Skeletal muscle satellite cell (primary cell): ENCODE results near the gene BPIFB3.
"Not testable (repeated sequence)": the region's sequence is repeated elsewhere in the genome, so short reads cannot be mapped to it uniquely, and the experiment has no call there.

ENCODE experiments used
- H3K27me3 ChIP-seq: 2 replicates; pipeline ENCODE4 v1.7.0; 2013; ENCODE audit warnings: low read length; ENCODE audit not compliant: control insufficient read depth, insufficient read depth
- H3K36me3 ChIP-seq: 2 replicates; pipeline ENCODE4 v1.7.0; 2013; ENCODE audit warnings: mild to moderate bottlenecking, control low read depth, low read length; ENCODE audit not compliant: insufficient read depth
- H3K4me1 ChIP-seq: 2 replicates; pipeline ENCODE4 v1.7.0; 2013; ENCODE audit warnings: low read length; ENCODE audit not compliant: control insufficient read depth, insufficient read depth
- H3K4me2 ChIP-seq: 2 replicates; pipeline ENCODE4 v1.7.0; 2013; ENCODE audit warnings: mild to moderate bottlenecking, low read length
- H3K4me3 ChIP-seq: 2 replicates; pipeline ENCODE4 v1.7.0; 2013; ENCODE audit warnings: low read length
- H3K9ac ChIP-seq: 2 replicates; pipeline ENCODE4 v1.7.0; 2013; ENCODE audit warnings: mild to moderate bottlenecking, low read depth, low read length, moderate library complexity
- H3K9me3 ChIP-seq: replicated peaks from 2 replicates; pipeline ENCODE4 v1.7.0; 2013; ENCODE audit warnings: mild to moderate bottlenecking, control low read depth, low read length

Gene BPIFB3

DNA sequence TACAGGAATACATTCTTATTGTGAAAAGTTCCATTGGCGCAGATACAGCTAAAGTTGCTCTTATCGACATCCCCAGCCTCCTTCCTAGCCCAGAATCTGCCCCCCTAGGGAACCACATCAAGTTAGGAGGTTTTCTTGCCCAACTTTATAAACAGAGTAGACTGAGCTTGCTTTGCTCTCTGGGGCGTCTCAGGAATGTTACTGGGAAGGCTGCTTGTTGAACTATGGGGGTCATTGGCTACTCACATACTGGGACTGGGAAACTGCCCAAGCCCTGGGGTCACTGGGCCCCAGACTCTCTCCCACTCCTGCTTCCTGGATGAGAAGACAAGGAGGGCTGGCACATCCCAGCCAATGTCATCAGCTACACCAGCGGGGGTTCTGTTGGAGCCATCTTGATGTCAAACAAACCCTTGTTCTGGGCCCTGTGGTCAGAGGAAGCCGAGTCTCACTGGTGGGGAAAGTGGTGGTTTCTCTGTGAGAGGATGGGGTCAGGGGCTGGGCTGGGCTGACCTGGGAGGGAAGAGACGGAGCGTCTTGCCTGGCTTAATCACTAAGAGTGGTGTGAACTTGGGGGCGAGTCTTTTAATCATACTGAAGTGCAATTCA, 51.7 kb downstream of the BPIFB3 start:
- Histone ChIP-seq H3K27me3 (peaks cover 32% of the 10 kb centered on the region), H3K9ac (no peak overlapping the region), H3K4me1 (no peaks in the 10 kb centered on the region), H3K4me3 (no peak overlapping the region), H3K36me3 (no peaks in the 10 kb centered on the region), H3K4me2 (no peak overlapping the region), H3K9me3 (no peaks in the 10 kb centered on the region)

DNA sequence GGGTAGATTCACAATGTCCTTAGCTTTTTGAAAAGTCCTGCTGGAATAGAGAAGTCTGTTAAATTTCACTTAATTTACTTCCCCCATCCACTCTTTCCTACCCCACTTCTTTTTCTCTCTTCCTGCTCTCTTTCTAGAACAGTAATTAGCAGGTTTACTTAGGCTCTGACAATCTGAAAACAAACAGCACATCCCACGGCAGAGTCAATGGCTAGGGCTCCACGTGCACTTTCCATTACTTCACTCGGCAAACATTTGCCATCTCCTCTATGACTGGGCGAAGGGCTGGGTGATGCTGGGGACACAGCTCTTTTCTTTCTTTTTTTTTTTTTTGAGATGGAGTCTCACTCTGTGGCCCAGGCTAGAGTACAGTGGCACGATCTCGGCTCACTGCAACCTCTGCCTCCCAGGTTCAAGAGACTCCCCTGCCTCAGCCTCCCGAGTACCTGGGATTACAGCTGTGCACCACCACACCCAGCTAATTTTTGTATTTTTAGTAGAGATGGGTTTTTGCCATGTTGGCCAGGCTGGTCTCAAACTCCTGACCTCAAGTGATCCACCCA, 52.4 kb downstream of the BPIFB3 start:
- H3K4me2 ChIP-seq: not testable (repeated sequence)

DNA sequence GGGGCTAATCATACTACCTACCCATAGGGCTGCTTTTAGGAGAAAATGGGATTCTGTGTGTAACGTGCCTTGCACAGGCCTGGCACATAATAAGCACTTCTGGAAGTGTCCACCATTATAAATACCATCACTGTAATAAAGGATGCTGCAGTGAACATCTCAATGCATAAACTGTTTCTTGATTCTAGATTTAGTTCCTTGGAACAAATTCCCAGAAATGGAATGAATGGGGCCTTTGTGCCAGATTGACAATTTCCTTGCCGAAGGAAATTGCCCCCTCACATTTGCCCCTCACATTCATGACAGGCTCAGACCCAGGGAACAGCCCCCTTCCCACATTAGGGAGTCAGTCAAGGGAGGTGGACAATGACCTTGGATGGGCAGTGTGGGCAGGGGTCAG, 55.0 kb downstream of the BPIFB3 start:
- H3K9me3 ChIP-seq: no peaks in the 10 kb centered on the region
- peaks cover 29% of the 10 kb centered on the region for H3K27me3 ChIP-seq
- no peak overlapping the region for H3K4me3 ChIP-seq
- H3K36me3 ChIP-seq: no peaks in the 10 kb centered on the region
- no peak overlapping the region for H3K4me2 ChIP-seq
- no peak overlapping the region for H3K9ac ChIP-seq
- no peaks in the 10 kb centered on the region for H3K4me1 ChIP-seq

More for the DNA sequence above, 52.4 kb downstream of the BPIFB3 start:
- H3K27me3 ChIP-seq: peaks cover 32% of the 10 kb centered on the region
- not testable (repeated sequence) for H3K9me3 ChIP-seq, H3K4me3 ChIP-seq, H3K36me3 ChIP-seq, H3K4me1 ChIP-seq, H3K9ac ChIP-seq

- Histone ChIP-seq H3K4me2 (no peak overlapping the region), H3K4me1 (no peaks in the 10 kb centered on the region), H3K27me3 (peaks cover 20% of the 10 kb centered on the region), H3K9me3 (no peaks in the 10 kb centered on the region), H3K36me3 (no peaks in the 10 kb centered on the region), H3K4me3 (no peak overlapping the region), H3K9ac (no peak overlapping the region)
Observed at GRCh38 chr20:33110147-33110825, 56.6 kb downstream of the BPIFB3 start.

DNA sequence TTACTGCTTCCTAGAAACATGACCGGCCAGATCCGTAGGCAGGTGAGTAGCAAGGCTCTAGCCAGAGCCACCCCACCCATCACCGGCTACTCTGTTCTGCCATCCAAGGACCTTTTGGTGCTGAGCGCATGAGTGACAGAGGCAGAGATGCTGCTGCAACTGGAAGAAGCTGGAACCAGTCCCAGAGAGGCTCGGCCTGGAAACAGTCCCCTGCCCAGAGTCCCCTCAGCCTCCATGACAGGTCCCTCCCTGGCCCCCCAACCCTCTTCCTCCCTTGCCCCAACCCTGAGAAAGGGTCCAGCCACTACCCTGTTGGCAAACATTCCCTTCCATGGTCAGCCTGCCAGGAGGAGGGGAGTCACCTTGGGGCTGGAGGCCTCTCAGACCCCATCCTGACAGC, 57.6 kb downstream of the BPIFB3 start:
- H3K36me3 ChIP-seq: no peaks in the 10 kb centered on the region
- no peak overlapping the region for H3K4me2 ChIP-seq
- no peak overlapping the region for H3K9ac ChIP-seq
- H3K9me3 ChIP-seq: no peaks in the 10 kb centered on the region
- peaks cover 16% of the 10 kb centered on the region for H3K27me3 ChIP-seq
- no peaks in the 10 kb centered on the region for H3K4me1 ChIP-seq
- no peak overlapping the region for H3K4me3 ChIP-seq

GRCh38 chr20:33112547-33113386, 59.1 kb downstream of the BPIFB3 start:
- H3K9ac ChIP-seq: no peak overlapping the region
- H3K9me3 ChIP-seq: no peaks in the 10 kb centered on the region
- H3K27me3 ChIP-seq: peaks cover 13% of the 10 kb centered on the region
- H3K4me3 ChIP-seq: no peak overlapping the region
- no peak overlapping the region for H3K4me2 ChIP-seq
- no peaks in the 10 kb centered on the region for H3K4me1 ChIP-seq
- no peaks in the 10 kb centered on the region for H3K36me3 ChIP-seq

DNA sequence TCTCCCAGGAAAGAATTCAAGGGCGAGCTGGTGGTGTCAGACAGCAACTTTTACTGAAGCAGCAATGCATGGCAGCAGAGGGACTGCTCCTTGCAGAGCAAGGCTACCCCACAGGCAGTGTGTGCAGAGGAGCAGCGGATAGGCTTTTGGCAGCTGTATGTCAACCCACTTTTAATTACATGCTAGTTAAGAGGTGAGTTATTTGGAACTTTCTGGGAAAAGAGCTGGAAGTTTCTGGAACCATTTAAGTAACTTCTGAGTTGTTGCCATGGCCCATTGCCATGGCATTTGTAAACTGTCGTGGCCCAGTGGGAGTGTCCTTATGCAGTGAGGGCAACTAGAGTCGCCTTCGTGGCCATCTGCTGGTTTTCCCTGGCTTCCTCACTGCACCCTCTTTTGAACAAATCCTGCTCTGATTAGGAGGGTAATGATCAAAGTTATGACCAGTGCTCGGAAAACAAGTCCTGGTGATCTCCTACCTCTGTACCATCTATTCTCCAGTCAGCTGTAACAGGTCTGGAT, 59.7 kb downstream of the BPIFB3 start:
- H3K4me2 ChIP-seq: no peak overlapping the region
- no peaks in the 10 kb centered on the region for H3K4me1 ChIP-seq
- no peaks in the 10 kb centered on the region for H3K9me3 ChIP-seq
- H3K4me3 ChIP-seq: no peak overlapping the region
- H3K9ac ChIP-seq: no peak overlapping the region
- peaks cover 11% of the 10 kb centered on the region for H3K27me3 ChIP-seq
- H3K36me3 ChIP-seq: no peaks in the 10 kb centered on the region

- not testable (repeated sequence) for H3K4me3 ChIP-seq, H3K36me3 ChIP-seq, H3K9ac ChIP-seq, H3K4me1 ChIP-seq, H3K27me3 ChIP-seq, H3K4me2 ChIP-seq, H3K9me3 ChIP-seq
Observed at GRCh38 chr20:33115501-33115900, 61.8 kb downstream of the BPIFB3 start.

DNA sequence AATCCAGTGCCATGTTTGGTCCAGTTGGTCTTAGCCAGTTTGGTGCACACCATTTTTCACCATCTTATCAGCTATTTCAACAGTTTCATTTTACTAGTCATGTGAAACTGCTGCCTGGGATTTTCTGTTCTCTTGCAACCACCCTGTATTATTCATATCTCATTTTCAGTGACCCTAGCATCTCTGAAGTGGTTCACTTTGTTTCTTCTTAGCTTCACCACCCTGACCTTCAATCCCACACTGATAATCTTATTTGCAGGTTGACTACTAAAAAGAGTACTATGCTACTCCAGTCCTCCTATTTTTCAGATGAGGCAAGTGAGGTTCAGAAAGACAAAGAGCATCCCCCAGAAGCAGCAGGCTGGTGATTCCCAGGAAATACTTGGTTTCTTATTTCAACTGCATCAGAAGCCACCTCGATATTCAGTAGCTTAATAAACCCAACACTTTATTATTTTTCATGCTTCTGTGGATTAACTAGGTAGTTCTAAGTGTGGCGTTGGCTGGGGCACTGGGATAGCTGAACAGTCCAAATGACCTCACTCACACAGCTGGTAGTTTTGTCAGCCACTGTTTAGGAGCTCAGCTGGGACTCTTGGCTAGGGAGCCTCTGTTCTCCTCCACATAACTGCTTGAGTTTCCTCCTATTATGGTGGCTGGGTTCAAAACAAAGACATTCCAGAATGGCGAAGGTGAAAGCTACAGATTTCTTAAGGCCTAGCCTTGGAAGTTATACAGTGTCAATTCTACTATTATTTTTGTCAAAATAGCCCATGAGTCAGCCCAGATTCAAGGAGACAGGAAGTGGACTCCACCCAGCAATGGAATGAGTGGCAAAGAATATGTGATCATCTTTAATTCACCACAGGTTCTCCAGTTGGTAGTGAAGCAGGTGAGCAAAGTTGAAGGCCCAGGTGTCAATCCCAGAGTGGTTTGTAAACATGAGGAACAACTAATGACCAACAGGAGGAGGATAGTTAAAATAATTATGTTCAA, 66.3 kb downstream of the BPIFB3 start:
- Histone ChIP-seq H3K27me3 (peaks cover 2% of the 10 kb centered on the region), H3K4me1 (no peaks in the 10 kb centered on the region)

DNA sequence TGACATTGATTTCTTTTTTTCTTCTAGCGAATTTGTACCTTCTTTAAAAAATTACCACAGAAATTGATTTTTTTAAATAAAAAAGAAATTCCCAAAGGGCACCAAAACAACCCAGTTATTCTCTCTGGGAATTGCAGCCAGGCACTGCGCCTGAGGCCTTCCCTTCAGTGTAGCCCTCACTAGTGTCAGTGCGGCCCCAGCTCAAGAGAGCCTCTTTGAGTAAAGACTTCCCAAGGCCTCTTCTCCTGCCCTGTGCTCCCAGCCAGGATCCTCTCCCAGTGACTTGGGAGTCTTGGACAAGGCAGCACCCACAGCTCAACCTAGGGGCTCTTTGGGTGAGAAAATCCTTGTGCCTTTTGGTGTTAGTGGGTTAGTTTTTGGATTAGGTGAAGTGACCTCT, 67.2 kb downstream of the BPIFB3 start:
- Histone ChIP-seq H3K9me3 (no peaks in the 10 kb centered on the region), H3K4me3 (no peak overlapping the region), H3K4me2 (no peak overlapping the region), H3K36me3 (no peaks in the 10 kb centered on the region), H3K27me3 (peaks cover 7% of the 10 kb centered on the region), H3K9ac (no peak overlapping the region), H3K4me1 (no peaks in the 10 kb centered on the region)

More for the DNA sequence above, 66.3 kb downstream of the BPIFB3 start:
- Histone ChIP-seq H3K36me3 (no peaks in the 10 kb centered on the region), H3K4me3 (no peak overlapping the region), H3K9me3 (no peaks in the 10 kb centered on the region), H3K4me2 (no peak overlapping the region), H3K9ac (no peak overlapping the region)
